Testis (tissue), 2 donors: ENCODE results near the gene EVC.

Experiments used
- CTCF ChIP-seq, 3 experiments: fragments of 450-650 bp in 2 of 3; fragments of 200-600 bp in 1 of 3; sonication (generic) in 1 of 3; IDR thresholded peaks; one replicate each; pipeline ENCODE4 v1.5.1; 2016 to 2019; ENCODE audit warnings: antibody characterized with exemption in 3 of 3, mild to moderate bottlenecking in 2 of 3, moderate library complexity in 1 of 3
- POLR2A ChIP-seq: fragments of 450-650 bp; IDR thresholded peaks from one replicate; pipeline ENCODE4 v1.6.1; 2017; ENCODE audit warnings: antibody characterized with exemption, mild to moderate bottlenecking, moderate library complexity

- TF ChIP-seq CTCF (IDR thresholded peaks at IDR 0.05) (no peak), POLR2A (no peak)
These were observed 91.6 kb downstream of the EVC start for GRCh38 chr4:5802565-5802964.
